ENCODE measurements around the gene NRXN2.
"Not testable (repeated sequence)": the region's sequence is repeated elsewhere in the genome, so short reads cannot be mapped to it uniquely, and the experiment has no call there.

The NRXN2 gene

GRCh38 chr11:64605656-64606585 lies 117.1 kb downstream of the NRXN2 start:
- no peak for DNase-seq (ENCODE audit: low read depth in 2 of 2)

GRCh38 chr11:64605244-64605560 lies 117.8 kb downstream of the NRXN2 start:
- DNase-seq (ENCODE audit: low read depth in 2 of 2), result no peak

DNA sequence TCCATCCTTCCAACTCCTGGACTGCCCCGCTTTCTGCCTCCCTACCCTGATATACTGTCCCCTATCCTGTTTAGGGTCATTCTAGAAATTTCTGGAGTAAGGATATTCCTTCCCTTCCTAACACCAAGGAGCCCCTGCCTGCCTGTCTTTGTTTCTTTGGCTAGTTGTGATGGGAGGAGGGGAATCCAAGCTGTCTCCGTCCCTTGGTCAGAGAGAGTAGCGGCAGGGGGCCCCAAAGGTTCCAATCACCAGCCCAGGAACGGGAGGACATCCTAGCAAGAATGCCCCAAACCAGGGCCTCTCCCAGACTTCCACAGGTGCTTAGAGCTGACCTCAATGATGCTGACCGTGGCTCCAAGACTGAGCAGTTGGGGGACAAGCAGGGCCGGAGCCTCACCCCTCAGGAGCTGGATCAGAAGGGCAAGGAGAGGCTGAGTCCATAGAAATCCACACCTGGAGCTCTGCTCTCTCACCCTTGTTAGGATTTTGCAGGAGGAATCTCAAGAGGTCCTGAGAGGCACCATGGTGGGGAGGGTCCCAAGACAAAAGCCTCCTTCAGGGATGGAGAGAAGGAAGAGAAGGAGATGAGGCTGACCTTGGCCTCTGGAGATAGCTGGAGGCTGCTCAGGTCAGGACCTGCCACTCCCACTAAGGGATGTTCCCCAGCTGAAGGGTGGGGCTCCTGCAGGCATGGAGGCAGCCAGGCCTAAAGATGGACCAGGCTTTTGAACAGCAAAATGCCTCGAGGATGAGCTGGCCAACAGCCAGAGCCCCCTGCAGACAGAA lies 118.3 kb downstream of the NRXN2 start:
- DNase-seq (ENCODE audit: low read depth in 2 of 2), result no peak

- DNase-seq (ENCODE audit: low read depth in 2 of 2), result no peak
Observed at GRCh38 chr11:64603411-64604110, 119.4 kb downstream of the NRXN2 start.

DNA sequence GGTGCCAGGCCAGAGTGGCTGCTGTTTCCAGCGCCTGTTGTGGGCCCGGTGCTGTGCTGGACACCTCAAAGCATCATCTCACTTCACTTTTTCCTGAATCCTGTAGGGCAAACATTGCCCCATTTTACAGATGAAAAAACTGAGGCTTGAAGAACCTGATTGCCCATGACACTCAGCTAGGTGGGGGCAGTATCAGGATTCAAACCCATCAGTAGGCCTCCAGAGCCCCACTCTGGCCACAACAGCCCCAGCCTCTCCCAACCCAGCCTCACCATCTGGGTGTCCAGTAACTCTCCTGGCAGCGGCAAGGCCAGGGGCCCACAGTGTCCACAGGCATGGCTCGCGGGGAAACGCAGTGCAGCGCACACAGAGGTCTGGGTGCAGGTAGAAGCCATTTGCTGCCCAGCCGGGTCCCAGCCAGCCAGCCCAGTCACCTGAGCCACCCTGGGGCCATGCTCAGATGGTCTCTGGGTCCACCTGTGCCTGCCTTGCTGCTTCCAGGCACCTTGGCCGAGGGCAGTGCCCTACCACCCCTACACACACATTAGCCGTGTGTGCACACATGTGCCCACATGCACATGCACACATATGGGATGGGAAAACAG lies 120.4 kb downstream of the NRXN2 start:
- no peak for DNase-seq (ENCODE audit: low read depth in 2 of 2)

DNA sequence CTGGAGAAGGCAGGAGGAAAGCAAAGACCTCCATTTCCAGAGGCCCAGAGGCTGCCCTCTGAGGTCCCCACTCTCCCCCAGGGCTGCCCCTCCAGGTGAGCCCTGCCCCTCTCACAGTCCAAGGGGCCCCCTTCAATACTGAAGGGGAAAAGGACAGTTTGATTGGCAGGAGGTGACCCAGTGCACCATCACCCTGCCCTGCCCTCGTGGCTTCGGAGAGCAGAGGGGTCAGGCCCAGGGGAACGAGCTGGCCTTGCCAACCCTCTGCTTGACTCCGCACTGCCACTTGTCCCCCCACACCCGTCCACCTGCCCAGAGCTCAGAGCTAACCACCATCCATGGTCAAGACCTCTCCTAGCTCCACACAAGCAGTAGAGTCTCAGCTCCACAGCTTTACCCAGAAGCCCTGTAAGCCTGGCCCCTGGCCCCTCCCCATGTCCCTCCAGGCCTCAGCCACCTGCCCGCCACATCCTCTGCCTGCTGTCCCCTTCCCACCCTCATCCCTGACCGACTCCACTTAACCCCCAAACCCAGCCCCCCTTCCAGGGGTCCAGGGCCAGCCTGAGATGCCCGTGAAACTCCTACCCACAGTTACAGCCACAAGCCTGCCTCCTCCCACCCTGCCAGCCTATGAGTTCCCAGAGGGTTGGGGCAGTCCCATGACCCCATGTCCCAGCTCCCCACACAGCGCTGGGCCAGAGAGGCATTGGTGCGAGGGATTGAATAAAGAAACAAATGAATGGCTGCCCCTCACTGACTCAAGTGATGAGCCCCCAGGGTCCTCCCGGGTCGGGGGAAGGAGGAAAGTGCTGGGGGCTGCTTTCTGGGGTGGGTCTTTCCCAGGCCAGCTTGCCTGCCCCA lies 121.2 kb downstream of the NRXN2 start:
- no peak for DNase-seq (ENCODE audit: low read depth in 2 of 2)

- DNase-seq (ENCODE audit: low read depth in 2 of 2), result no peak
Observed at GRCh38 chr11:64600281-64600992, 122.6 kb downstream of the NRXN2 start.

DNA sequence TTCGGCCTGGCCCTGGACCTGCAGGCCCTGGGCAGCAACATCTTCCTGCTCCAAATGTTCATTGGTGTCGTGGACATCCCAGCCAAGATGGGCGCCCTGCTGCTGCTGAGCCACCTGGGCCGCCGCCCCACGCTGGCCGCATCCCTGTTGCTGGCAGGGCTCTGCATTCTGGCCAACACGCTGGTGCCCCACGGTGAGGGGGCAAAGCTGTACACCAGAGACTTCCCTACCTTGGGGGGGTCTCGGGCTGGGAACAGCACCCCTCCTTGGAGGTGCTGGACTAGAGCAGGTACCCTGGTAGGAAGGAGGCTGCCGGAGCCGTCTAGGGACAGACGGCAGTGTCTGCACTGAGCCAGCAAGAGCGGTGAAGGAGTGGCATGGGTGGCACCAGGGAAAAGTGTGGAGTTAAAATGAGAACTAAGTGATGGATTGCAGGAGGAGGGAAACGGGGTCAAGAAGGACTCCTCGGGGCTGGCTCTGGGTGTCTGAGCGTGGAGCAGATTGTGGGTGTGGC lies 123.2 kb downstream of the NRXN2 start:
- DNase-seq (ENCODE audit: low read depth in 2 of 2), result no peak

GRCh38 chr11:64598797-64599697 lies 124.0 kb downstream of the NRXN2 start:
- DNase-seq (ENCODE audit: low read depth in 2 of 2), result no peak

GRCh38 chr11:64598106-64598796 lies 124.7 kb downstream of the NRXN2 start:
- no peak for DNase-seq (ENCODE audit: low read depth in 2 of 2)

- DNase-seq (ENCODE audit: low read depth in 2 of 2), result no peak
Observed at GRCh38 chr11:64597671-64598101, 125.3 kb downstream of the NRXN2 start.

GRCh38 chr11:64595922-64596321 lies 127.1 kb downstream of the NRXN2 start:
- DNase-seq (ENCODE audit: low read depth in 2 of 2), result not testable (repeated sequence)

- DNase-seq (ENCODE audit: low read depth in 2 of 2), result no peak
Observed at GRCh38 chr11:64594159-64594939, 128.6 kb downstream of the NRXN2 start.

GRCh38 chr11:64593156-64594105 lies 129.6 kb downstream of the NRXN2 start:
- no peak for DNase-seq (ENCODE audit: low read depth in 2 of 2)

- no peak for DNase-seq (ENCODE audit: low read depth in 2 of 2)
Observed at GRCh38 chr11:64592656-64593055, 130.3 kb downstream of the NRXN2 start.

- DNase-seq (ENCODE audit: low read depth in 2 of 2), result no peak
Observed at GRCh38 chr11:64592234-64592615, 130.8 kb downstream of the NRXN2 start.
